Immature natural killer cell (primary cell): ENCODE measurements around the gene NOXO1. TPM values are rescaled to one million over a fixed set of nuclear protein-coding genes. Genes with fewer than 3 reads are reported as not detected.

Source experiments
- DNase-seq, 3 donors: peaks; one replicate each; pipeline ENCODE4 v3.0.0; 2022; ENCODE audit warnings: mixed read lengths in 1 of 3
- H3K27ac Mint-ChIP-seq, 6 donors: one replicate each; pipeline ENCODE4 v1.8.0; 2020; ENCODE audit warnings: mixed read lengths in 6 of 6, mild to moderate bottlenecking in 5 of 6, inconsistent platforms in 4 of 6, moderate library complexity in 3 of 6
- H3K27me3 Mint-ChIP-seq, 3 donors: one replicate each; pipeline ENCODE4 v1.8.0; 2020 to 2021; ENCODE audit warnings: low read depth in 3 of 3, mild to moderate bottlenecking in 3 of 3, mixed read lengths in 3 of 3, moderate library complexity in 3 of 3, inconsistent platforms in 1 of 3
- H3K36me3 Mint-ChIP-seq, 3 donors: one replicate each; pipeline ENCODE4 v1.8.0; 2020; ENCODE audit warnings: mixed read lengths in 3 of 3, inconsistent platforms in 2 of 3, mild to moderate bottlenecking in 2 of 3
- H3K4me1 Mint-ChIP-seq, 2 donors: one replicate each; pipeline ENCODE4 v1.8.0; 2020; ENCODE audit warnings: inconsistent platforms in 2 of 2, mild to moderate bottlenecking in 2 of 2, mixed read lengths in 2 of 2, moderate library complexity in 1 of 2
- H3K4me3 Mint-ChIP-seq, 5 donors: one replicate each; pipeline ENCODE4 v1.8.0; 2020; ENCODE audit warnings: mild to moderate bottlenecking in 5 of 5, mixed read lengths in 5 of 5, inconsistent platforms in 3 of 5, moderate library complexity in 3 of 5
- H3K9me3 Mint-ChIP-seq, 6 donors: one replicate each; pipeline ENCODE4 v1.8.0; 2020; ENCODE audit warnings: mild to moderate bottlenecking in 6 of 6, mixed read lengths in 6 of 6, inconsistent platforms in 4 of 6, moderate library complexity in 3 of 6
- polyA plus RNA-seq, 3 donors: library from polyadenylated mRNA; unstranded; fragments of 300-500 nt; fragmentation: Illumina TruSeq; gene quantifications; one replicate each; pipeline ENCODE4 v1.2.3, GENCODE V29; 2021

The NOXO1 gene
- polyA plus RNA-seq, 3 donors from 2014 or later, result 0.17 TPM; not detected in 2

DNA sequence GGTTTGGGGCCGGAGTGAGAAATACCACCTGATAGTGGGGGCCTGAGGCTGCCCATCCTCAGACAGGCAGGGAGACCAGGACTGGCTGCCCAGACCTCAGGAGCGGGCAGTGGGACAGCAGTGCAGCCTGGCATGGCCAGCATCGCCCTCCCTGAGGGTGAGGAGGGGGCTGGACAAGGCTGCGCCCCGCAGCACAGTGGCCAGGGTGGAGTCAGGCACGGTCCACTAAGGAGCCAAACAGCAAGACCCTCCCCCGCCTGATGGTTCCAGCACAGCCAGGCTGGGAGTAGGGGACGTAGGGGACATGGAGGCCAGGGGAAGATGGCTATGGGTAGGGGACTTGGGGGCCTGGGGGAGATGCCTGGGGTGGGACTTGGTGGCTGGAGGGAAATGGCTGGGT is 25.0 kb upstream of the NOXO1 start:
- H3K36me3 Mint-ChIP-seq, result no peaks in the 10 kb centered on the region
- H3K27ac Mint-ChIP-seq, result peak overlapping the region in 5 of 6 donors; percentile 27 to 79 (median 57)
- DNase-seq, result no peak
- peak overlapping the region in 1 of 5 donors; percentile 17 for H3K4me3 Mint-ChIP-seq
- no peaks in the 10 kb centered on the region for H3K9me3 Mint-ChIP-seq
- peaks cover 0 to 3% (median 0%) of the 10 kb centered on the region in 3 donors for H3K27me3 Mint-ChIP-seq
- H3K4me1 Mint-ChIP-seq, result peaks cover 31 to 37% of the 10 kb centered on the region in 2 donors

DNA sequence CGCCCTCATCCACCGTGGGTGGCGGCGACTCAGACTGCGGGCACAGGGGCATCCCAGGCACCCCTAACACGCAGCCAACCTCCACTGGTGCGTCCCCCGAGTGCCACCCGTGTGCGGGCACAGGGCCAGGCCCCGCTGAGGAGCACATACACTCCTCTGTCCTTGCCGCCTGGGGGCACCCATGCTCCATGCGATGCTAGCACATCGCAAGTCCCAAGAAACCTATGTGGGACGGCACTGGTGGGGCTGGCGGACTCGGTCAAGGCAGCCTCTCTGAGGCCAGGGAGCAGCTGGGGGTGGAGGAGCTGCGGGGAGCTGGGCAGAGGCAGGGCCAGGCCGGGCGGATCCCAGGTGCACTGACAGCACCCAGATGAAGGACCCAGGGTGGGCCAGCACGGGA is 24.4 kb upstream of the NOXO1 start:
- H3K9me3 Mint-ChIP-seq, result no peaks in the 10 kb centered on the region
- H3K27ac Mint-ChIP-seq, result peak overlapping the region in 2 of 6 donors; percentile 27 to 78
- H3K4me1 Mint-ChIP-seq, result peaks cover 31 to 37% of the 10 kb centered on the region in 2 donors
- DNase-seq, result no peak
- H3K36me3 Mint-ChIP-seq, result no peaks in the 10 kb centered on the region
- no peak overlapping the region for H3K4me3 Mint-ChIP-seq
- peaks cover 0 to 3% (median 0%) of the 10 kb centered on the region in 3 donors for H3K27me3 Mint-ChIP-seq

DNA sequence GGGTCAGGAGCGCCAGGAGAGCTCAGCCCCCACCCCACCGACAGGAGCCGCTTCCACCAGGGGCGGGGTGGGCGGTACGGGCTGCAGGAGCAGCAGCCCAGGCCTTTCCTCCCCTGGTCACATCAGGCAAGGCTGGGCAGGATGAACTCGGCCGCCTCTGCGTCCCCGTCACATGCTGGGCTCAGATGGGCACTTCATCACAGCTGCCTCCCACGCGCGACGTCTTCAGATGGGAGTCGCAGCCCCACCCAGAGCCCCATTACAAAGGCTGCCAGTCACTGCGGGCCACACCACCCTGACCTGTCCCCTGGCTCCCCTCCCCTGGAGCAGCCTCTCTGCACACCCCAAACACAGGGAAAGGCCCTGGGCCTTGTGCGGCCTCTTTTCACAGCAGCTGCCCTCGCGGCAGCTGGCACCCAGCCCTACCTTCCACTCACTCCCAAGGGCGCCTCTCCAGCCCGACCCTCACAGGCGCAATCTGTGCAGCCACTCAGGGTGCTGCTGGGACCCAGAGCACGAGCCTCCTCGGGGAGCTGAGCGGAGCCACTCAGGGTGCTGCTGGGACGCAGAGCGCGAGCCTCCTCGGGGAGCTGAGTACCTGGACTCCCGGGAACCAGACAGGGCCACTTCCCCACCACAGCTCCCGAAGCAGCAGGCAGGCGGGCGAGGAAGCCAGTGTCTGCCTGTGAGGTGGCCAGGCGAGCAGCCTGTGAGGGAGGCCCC is 23.7 kb upstream of the NOXO1 start:
- DNase-seq, result no peak
- H3K9me3 Mint-ChIP-seq, result no peaks in the 10 kb centered on the region
- H3K27ac Mint-ChIP-seq, result peak overlapping the region in 1 of 6 donors; percentile 30
- peaks cover 25 to 32% of the 10 kb centered on the region in 2 donors for H3K4me1 Mint-ChIP-seq
- peaks cover 0 to 3% (median 0%) of the 10 kb centered on the region in 3 donors for H3K27me3 Mint-ChIP-seq
- H3K36me3 Mint-ChIP-seq, result no peaks in the 10 kb centered on the region
- no peak overlapping the region for H3K4me3 Mint-ChIP-seq

DNA sequence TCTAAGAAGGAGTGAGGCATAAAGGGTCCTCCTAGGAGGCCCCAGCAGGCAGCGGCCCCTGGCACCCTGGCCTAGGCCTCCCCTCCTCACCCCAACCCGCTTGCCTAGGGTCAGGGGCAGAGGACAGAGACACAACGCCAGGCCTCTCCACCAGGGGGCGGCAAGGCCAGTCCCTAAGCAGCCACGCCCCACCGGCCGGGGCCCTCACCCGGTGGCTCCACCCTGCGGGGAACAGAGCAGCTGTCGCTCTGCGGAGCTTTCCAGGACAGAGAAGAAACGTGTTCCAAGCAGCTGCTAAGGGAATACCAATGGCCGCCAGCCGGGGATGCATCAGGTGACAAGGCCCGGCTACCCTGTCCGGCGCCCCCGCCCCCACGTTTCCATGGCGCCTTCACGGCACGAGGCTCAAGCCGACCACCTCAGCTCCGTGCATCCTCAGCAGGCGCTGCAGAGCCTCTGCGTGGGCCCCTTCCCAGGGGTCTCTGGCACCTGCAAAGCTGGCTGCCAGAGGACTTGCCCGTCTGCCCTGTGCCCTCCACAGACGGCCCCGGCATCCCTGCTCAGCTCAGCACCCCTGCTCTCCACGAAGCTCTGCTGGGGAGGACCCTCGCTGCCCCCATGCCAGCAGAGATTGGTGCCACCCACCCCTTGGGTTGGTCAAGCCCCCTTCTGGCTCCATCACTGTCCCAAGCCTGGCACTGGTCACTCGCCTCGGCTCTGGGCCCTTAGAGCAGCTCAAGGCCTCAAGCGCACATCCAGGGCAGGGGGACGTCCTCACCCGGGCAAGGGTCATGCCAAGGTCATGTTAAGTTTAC is 22.8 kb upstream of the NOXO1 start:
- peak; percentile 76 to 84 (median 82) for DNase-seq
- Mint-ChIP-seq H3K36me3 (no peaks in the 10 kb centered on the region), H3K4me1 (peaks cover 23 to 30% of the 10 kb centered on the region in 2 donors), H3K27me3 (peaks cover 0 to 3% (median 0%) of the 10 kb centered on the region in 3 donors), H3K4me3 (no peak overlapping the region), H3K9me3 (no peaks in the 10 kb centered on the region), H3K27ac (no peak overlapping the region)

DNA sequence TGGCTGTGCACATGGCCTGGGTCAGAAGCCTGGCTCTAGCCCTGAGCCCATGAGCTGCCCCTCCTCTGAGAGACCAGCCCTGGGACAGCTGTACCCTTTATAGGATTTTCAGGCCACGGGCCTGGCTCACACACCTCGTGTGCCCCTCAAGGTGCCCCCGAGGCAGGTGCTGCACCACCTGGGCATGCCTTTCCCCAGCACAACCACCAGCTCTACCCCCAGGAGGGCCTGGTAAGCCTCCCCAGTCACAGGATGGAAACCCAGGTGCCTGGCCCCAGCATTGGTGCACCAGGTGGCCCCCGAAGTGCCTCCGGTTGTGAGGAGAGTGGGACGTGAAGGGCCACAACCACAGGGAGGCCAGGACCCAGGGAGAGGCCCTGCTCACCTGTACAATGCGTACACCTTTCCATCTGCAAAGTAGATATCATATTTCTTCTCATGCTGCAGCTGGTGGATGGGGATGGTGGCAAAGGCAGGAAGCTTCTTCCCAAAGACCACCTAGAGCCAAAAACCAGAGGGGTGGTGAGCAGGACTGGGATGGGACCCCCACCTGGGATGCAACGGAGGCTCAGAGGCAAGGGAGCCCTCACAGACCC is 22.1 kb upstream of the NOXO1 start:
- Mint-ChIP-seq H3K27me3 (peaks cover 0 to under 1% (median 0%) of the 10 kb centered on the region in 3 donors), H3K4me1 (peaks cover 16 to 22% of the 10 kb centered on the region in 2 donors), H3K9me3 (no peaks in the 10 kb centered on the region), H3K36me3 (peaks cover 0 to 1% (median 0%) of the 10 kb centered on the region in 3 donors), H3K27ac (peak overlapping the region in 1 of 6 donors; percentile 64), H3K4me3 (no peak overlapping the region)
- no peak for DNase-seq

DNA sequence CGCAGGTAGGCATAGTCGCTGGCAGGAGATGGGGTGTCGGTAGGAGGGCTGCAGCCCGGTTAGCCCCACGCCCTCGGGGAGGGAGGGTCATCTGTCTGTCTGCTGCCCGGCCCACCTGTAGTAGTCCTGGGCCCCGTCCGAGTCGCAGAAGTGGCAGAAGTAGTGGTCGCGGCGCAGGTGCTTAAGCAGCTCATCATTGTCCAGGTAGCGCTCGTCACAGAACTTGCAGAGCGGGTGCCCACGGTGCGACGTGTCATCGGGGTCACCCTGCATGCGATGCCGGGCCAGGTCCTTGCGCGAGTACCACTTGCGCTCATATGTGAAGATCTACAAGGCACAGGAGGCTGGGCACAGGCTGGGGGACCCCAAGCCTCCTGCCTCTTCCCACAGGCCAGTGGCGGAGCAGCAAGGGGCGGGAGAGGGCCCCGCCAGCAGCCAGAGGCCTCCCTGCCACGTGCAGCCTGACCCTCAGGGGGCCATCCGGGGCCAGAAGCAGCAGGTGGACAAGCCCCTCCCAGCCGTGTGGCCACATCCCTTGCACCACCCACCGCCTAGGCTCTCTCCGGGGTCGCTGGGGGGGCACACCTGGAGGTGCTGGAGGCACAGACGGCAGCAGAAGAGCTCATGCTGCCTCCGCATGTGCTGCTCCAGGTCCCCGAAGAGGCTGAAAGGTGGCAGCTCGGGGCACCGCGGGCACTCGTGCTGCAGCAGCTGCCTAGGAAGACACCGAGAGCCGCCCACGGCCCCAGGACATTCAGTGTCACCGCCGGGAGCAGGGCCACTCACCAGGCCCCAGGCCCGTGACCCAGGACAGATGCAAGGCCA is 21.3 kb upstream of the NOXO1 start:
- no peak overlapping the region for H3K27ac Mint-ChIP-seq

DNA sequence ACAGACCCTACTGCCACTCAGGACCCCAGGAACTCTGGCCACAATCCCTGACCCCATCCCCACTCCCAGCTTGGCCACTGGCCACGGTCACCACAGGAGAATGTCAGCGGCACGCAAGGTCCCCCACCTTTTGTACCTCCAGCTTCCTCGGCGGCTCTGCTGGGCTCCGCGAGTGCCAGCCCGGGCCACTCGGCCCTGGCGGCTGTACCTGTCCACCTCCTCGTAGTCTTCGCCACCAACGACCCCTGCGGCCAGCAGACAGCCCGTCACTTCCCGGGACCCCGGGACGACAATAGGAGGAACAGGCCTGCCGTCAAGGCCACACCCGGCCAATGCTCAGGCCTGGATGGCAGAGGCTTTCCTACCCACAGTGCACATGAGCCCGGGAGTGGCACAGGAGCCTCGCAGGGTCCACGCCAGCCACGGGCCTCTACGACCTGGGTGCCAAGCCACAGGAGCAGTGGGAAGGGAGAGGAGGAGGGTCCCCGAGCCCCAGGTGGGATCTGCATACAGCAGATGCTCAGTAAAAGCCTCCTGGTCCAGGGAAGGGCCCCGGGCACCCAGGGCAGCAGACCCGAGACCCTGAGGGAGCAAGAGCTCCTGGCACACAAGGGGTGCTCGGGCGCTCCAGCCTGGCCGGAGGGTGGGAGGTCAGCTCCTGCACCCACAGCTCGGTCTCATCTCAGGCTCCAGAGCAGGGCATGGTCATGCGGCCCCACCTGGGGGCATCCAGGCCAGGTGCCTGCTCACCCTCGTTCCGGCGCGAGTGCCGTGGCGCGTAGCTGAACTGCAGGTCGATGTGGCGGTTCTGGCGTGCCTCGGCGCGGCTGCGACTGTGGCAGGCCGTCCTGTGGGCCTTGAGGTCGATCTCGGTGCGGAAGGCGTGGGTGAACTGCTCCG is 20.4 kb upstream of the NOXO1 start:
- Mint-ChIP-seq H3K36me3 (peaks cover 0 to 10% (median 4%) of the 10 kb centered on the region in 3 donors), H3K27me3 (peaks cover 0 to 1% (median 0%) of the 10 kb centered on the region in 3 donors), H3K9me3 (no peaks in the 10 kb centered on the region), H3K4me1 (peaks cover 4 to 11% of the 10 kb centered on the region in 2 donors), H3K27ac (no peak overlapping the region), H3K4me3 (no peak overlapping the region)
- DNase-seq, result no peak

More for the DNA sequence above, 21.3 kb upstream of the NOXO1 start:
- no peaks in the 10 kb centered on the region for H3K9me3 Mint-ChIP-seq
- H3K27me3 Mint-ChIP-seq, result peaks cover 0 to 1% (median 0%) of the 10 kb centered on the region in 3 donors
- peaks cover 9 to 15% of the 10 kb centered on the region in 2 donors for H3K4me1 Mint-ChIP-seq
- no peak overlapping the region for H3K4me3 Mint-ChIP-seq
- H3K36me3 Mint-ChIP-seq, result peaks cover 0 to 6% (median 0%) of the 10 kb centered on the region in 3 donors
- DNase-seq, result no peak

DNA sequence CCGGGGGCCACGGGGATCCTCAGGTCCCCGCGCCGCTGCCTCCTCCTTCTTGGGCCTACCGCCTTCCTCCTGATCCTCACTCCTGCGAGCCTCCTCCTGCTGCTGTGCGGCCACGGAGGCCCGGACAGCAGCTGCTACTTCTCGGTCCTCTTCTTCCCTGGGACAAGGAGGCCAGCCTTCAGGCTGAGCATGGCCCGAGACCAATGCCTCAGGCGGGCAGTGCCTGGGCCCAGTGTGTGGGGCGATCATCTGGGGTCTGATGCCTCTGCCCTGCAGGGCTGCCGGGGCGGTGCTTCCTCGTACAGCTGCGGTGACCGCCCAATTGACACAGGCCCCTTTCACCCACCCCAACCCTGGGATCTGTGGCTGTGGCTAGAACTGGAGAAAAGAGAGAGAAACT is 19.8 kb upstream of the NOXO1 start:
- no peak for DNase-seq
- H3K9me3 Mint-ChIP-seq, result no peaks in the 10 kb centered on the region
- H3K4me3 Mint-ChIP-seq, result no peak overlapping the region
- no peak overlapping the region for H3K27ac Mint-ChIP-seq
- peaks cover 0 to 10% (median 4%) of the 10 kb centered on the region in 3 donors for H3K36me3 Mint-ChIP-seq
- H3K27me3 Mint-ChIP-seq, result peaks cover 0 to 1% (median 0%) of the 10 kb centered on the region in 3 donors
- H3K4me1 Mint-ChIP-seq, result peaks cover 6 to 13% of the 10 kb centered on the region in 2 donors

DNA sequence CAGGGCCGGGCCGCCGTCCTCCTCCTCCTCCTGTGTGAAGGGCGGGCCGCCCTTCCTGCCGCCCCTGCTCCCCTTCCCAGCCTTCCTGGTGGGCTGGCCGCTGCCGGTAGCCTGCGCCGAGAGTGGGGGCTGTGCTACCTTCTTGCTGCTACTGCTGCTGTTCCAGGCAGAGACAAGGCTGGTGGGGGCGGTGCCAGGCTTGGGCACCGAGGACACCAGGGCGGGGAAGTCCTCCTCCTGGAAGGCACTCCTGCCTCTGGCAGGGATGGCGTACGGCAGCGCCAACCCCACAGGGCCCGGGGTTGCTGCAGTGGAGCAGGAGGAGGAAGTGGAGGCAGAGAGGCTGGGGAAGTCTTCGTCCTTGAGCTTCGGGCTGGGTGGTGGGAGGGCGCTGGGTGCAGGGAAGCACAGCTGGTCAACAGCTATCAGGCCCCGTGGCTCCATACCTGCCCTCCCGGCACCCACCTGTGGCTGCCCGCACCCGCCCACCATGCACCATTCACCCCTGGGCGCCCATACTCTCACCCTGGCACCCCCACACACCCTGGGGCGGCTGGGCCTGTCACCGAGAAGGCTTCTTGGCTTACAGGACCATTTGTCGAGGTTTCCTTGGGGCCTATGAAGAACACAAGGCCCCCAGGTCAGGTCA is 18.7 kb upstream of the NOXO1 start:
- H3K9me3 Mint-ChIP-seq, result no peaks in the 10 kb centered on the region
- no peak overlapping the region for H3K4me3 Mint-ChIP-seq
- peaks cover 5 to 11% of the 10 kb centered on the region in 2 donors for H3K4me1 Mint-ChIP-seq
- no peak overlapping the region for H3K27ac Mint-ChIP-seq
- peaks cover 0 to 10% (median 4%) of the 10 kb centered on the region in 3 donors for H3K36me3 Mint-ChIP-seq
- peaks cover 0 to 1% (median 0%) of the 10 kb centered on the region in 3 donors for H3K27me3 Mint-ChIP-seq
- DNase-seq, result no peak

DNA sequence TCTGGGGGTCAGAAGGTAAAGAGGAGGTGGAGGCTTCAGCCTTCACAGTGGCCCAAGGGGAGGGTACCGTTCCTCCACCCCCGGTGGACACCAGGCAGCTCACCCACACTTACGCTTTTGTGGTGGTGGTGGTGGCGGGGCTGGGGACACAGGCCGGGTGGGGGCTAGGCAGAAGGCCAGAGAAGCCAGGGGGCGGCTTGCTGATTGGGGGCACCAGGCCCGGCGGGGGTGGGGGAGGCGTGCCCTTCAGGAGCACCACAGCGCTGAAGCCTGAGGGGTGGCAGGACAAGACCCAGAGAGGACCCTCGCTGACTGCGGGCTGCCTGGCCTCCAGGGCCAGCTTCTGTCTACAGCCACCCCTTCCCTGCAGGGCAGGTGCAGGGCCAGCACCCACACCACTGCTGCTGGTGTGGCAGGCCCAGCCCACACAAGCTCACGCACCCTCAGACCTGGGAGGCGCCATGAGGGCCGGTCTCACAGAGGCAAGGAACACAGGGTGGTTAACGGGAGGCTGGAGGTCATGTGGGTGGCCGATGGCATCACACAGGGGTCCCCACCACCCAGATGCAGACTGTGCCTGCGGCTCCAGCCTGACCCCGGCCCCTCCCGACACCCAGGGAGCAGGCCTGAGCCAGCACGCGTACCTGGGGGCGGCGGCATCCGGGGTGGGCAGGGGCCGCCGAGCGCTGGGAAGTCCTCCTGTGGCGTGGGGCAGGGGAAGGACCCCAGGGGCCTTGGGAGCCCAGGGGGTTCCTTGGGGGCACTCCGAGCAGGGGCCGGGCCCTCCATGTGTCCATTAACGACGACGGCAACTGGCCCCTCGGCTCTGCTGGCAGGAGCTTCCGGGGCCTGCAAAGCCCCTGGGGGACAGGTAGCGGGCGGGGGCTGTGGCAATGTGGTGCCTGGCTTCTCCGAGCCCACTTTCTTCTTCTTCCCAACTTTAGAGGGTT is 17.9 kb upstream of the NOXO1 start:
- Mint-ChIP-seq H3K4me3 (no peak overlapping the region), H3K4me1 (peaks cover 5 to 11% of the 10 kb centered on the region in 2 donors), H3K27ac (no peak overlapping the region), H3K9me3 (no peaks in the 10 kb centered on the region), H3K27me3 (peaks cover 0 to 1% (median 0%) of the 10 kb centered on the region in 3 donors), H3K36me3 (peaks cover 0 to 10% (median 4%) of the 10 kb centered on the region in 3 donors)
- no peak for DNase-seq

DNA sequence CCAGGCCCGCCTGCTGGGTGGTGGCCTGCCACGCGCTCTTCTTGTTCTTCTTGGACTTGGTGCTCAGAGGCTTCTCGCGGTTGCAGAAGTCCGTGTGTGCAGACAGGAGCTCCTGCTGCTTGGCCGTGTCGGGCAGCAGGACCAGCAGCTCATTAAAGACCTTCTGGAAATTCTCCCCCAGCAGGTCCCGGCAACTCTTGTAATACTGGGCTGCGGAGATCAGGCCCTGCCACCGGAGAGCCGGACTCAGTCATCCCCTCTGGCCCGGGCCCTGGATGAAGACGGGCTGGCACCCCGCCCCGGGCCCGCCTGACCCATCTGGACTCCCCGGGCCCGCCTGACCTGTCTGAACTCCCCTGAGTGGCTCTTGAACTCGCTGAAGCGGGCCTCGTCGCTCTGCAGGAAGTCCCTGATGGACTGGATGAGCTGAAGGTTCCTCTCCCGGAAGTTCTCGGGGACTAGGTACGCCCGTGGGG is 17.1 kb upstream of the NOXO1 start:
- H3K36me3 Mint-ChIP-seq, result peaks cover 0 to 10% (median 4%) of the 10 kb centered on the region in 3 donors
- DNase-seq, result no peak
- H3K27me3 Mint-ChIP-seq, result peaks cover 0 to 3% (median 2%) of the 10 kb centered on the region in 3 donors
- H3K27ac Mint-ChIP-seq, result no peak overlapping the region
- peaks cover 10 to 11% of the 10 kb centered on the region in 2 donors for H3K4me1 Mint-ChIP-seq
- no peaks in the 10 kb centered on the region for H3K9me3 Mint-ChIP-seq
- no peak overlapping the region for H3K4me3 Mint-ChIP-seq
